Glutamatergic neuron (in vitro differentiated cells): ENCODE measurements around the gene ARID5A. TPM values are rescaled to one million over a fixed set of nuclear protein-coding genes. Genes with fewer than 3 reads are reported as not detected.

Source experiments
- DNase-seq: peaks from one replicate; pipeline ENCODE4 v3.0.0; 2022
- H3K27ac Mint-ChIP-seq: one replicate; pipeline ENCODE4 v1.8.0; 2020; ENCODE audit warnings: mild to moderate bottlenecking, mixed read lengths, inconsistent platforms; ENCODE audit not compliant: unreplicated experiment
- H3K27me3 Mint-ChIP-seq: one replicate; pipeline ENCODE4 v1.8.0; 2020; ENCODE audit warnings: mild to moderate bottlenecking, moderate library complexity, mixed read lengths, inconsistent platforms; ENCODE audit not compliant: unreplicated experiment
- H3K36me3 Mint-ChIP-seq: one replicate; pipeline ENCODE4 v1.8.0; 2020; ENCODE audit warnings: mild to moderate bottlenecking, mixed read lengths, inconsistent platforms; ENCODE audit not compliant: unreplicated experiment
- H3K4me1 Mint-ChIP-seq: one replicate; pipeline ENCODE4 v1.8.0; 2020; ENCODE audit warnings: mild to moderate bottlenecking, low read depth, mixed read lengths, inconsistent platforms; ENCODE audit not compliant: unreplicated experiment
- H3K4me3 Mint-ChIP-seq: one replicate; pipeline ENCODE4 v1.8.0; 2020; ENCODE audit warnings: mild to moderate bottlenecking, mixed read lengths, inconsistent platforms; ENCODE audit not compliant: unreplicated experiment
- H3K9me3 Mint-ChIP-seq: one replicate; pipeline ENCODE4 v1.8.0; 2020; ENCODE audit warnings: mild to moderate bottlenecking, moderate library complexity, mixed read lengths, inconsistent platforms; ENCODE audit not compliant: unreplicated experiment
- CTCF ChIP-seq: fragments of 200-600 bp; sonication (generic); IDR thresholded peaks from one replicate; pipeline ENCODE4 v1.5.0; 2021; ENCODE audit not compliant: partially characterized antibody, unreplicated experiment
- total RNA-seq: library from RNA; stranded (reverse); fragmentation: NEBNext Ultra II Directional; extraction: Animal tissue kit (Norgen Biotek cat#: 25700); gene quantifications from one replicate; pipeline ENCODE4 v1.2.1, GENCODE V29; 2021; ENCODE audit not compliant: unreplicated experiment

Gene ARID5A
- total RNA-seq, 1 donor from 2014 or later: 3.5 TPM

DNA sequence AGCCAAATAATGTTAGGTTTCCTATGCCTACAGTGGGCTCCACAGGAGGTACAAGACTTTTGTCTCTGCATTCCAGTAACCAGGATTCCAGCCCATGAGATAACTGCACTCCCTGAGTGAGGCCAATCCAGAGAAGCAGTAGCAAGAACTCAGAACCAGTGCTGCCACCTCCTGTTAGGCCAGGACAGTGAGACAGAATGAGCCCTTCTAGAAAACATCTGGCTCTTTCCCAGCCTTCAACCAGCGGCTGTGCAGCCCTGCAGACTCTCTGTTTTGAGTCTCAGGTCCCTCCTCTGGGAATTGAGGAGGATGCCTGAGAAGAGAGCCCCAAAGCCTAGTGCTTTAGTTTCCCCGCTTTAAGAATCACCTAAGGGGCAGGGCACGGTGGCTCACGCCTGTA, 44.2 kb downstream of the ARID5A start:
- no peaks in the 10 kb centered on the region for H3K4me1 Mint-ChIP-seq
- H3K27me3 Mint-ChIP-seq: no peaks in the 10 kb centered on the region
- DNase-seq: no peak

DNA sequence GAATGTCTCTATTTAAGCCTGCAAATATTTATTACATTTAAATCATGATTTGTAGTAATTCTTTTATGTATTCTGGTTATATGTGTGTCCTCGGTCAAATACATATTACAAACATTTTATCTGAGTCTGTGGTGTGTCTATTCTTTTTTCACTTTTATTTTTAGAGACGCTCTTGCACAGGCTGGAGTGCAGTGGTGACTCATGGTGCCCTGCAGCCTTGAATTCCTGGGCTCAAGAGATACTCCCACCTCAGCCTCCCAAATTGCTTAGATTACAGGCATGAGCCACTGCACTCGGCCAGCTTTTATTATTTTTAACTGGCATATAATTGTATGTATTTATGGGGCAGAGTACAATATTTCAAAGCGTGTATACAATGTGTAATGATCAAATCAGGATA, 47.5 kb downstream of the ARID5A start:
- Mint-ChIP-seq H3K4me3 (no peak overlapping the region), H3K36me3 (no peaks in the 10 kb centered on the region), H3K27ac (no peak overlapping the region), H3K27me3 (no peaks in the 10 kb centered on the region), H3K9me3 (no peaks in the 10 kb centered on the region), H3K4me1 (no peaks in the 10 kb centered on the region)
- no peak for TF ChIP-seq CTCF
- DNase-seq: no peak

More for the DNA sequence above, 44.2 kb downstream of the ARID5A start:
- Mint-ChIP-seq H3K9me3 (no peaks in the 10 kb centered on the region), H3K36me3 (no peaks in the 10 kb centered on the region), H3K27ac (no peak overlapping the region), H3K4me3 (no peak overlapping the region)
- no peak for TF ChIP-seq CTCF

GRCh38 chr2:96587843-96588242, 51.3 kb downstream of the ARID5A start:
- Mint-ChIP-seq H3K4me3 (no peak overlapping the region), H3K9me3 (no peaks in the 10 kb centered on the region), H3K27me3 (no peaks in the 10 kb centered on the region), H3K36me3 (no peaks in the 10 kb centered on the region), H3K27ac (no peak overlapping the region), H3K4me1 (no peaks in the 10 kb centered on the region)
- no peak for TF ChIP-seq CTCF
- DNase-seq: no peak

DNA sequence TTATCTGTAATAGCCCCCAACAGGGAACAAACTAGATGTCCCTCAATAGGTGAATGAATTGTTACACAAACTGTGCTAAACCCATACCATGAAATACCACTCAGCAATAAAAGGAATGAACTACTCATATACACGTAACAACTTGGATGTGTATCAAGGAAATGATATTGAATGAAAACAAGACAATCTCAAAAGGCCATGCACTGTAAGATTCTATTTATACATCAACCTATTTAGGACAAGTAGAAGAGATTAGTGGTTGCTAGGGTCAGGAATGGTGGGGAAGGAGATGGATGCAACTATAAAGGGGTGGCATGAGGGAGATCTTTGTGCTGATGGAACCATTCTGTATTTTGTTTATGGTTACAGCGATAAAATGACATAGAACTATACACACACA, 54.5 kb downstream of the ARID5A start:
- no peak for TF ChIP-seq CTCF
- H3K9me3 Mint-ChIP-seq: no peaks in the 10 kb centered on the region
- H3K27ac Mint-ChIP-seq: no peak overlapping the region
- H3K4me3 Mint-ChIP-seq: no peak overlapping the region
- H3K36me3 Mint-ChIP-seq: no peaks in the 10 kb centered on the region
- DNase-seq: no peak
- H3K27me3 Mint-ChIP-seq: no peaks in the 10 kb centered on the region
- no peaks in the 10 kb centered on the region for H3K4me1 Mint-ChIP-seq

DNA sequence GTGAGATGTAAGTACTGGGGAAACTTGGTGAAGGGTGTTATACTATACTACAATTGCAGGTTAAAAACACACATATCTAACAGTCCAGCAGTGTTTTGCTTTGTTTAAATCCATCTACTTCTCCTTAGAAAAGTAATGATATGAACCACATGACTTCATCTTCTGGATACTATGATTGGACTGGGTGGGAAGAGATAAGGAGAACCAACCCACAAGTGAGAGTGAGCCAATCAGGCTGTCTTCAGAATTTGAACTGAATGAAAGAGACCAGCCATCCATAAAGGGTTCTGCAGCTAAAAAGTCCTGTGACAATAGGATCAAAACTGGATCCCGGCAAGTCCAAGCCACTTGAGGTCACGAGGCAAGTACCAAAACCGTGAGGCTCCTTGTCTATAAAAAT, 54.9 kb downstream of the ARID5A start:
- DNase-seq: no peak
- Mint-ChIP-seq H3K27ac (no peak overlapping the region), H3K4me1 (no peaks in the 10 kb centered on the region), H3K36me3 (no peaks in the 10 kb centered on the region), H3K4me3 (no peak overlapping the region), H3K9me3 (no peaks in the 10 kb centered on the region), H3K27me3 (no peaks in the 10 kb centered on the region)
- no peak for TF ChIP-seq CTCF
